Ishikawa (cell line): ENCODE data around the gene DDX31.

Source experiments
- CEBPB ChIP-seq: IDR thresholded peaks from 2 replicates; pipeline ENCODE4 v1.6.1; 2012
- CREB1 ChIP-seq: IDR thresholded peaks from 2 replicates; pipeline ENCODE4 v1.6.1; 2012; ENCODE audit warnings: low read depth
- EP300 ChIP-seq: IDR thresholded peaks from 2 replicates; pipeline ENCODE4 v1.6.1; 2012; ENCODE audit warnings: borderline replicate concordance
- FOXM1 ChIP-seq: IDR thresholded peaks from 2 replicates; pipeline ENCODE4 v1.6.1; 2012; ENCODE audit warnings: low read depth, borderline replicate concordance
- MAX ChIP-seq: IDR thresholded peaks from 2 replicates; pipeline ENCODE4 v1.6.1; 2012
- NFIC ChIP-seq: IDR thresholded peaks from 2 replicates; pipeline ENCODE4 v1.6.1; 2012
- RAD21 ChIP-seq: IDR thresholded peaks from 2 replicates; pipeline ENCODE4 v1.6.1; 2012; ENCODE audit warnings: low read depth
- REST ChIP-seq: IDR thresholded peaks from 2 replicates; pipeline ENCODE4 v1.6.1; 2012; ENCODE audit warnings: low read depth, mild to moderate bottlenecking
- TEAD4 ChIP-seq: IDR thresholded peaks from 2 replicates; pipeline ENCODE4 v1.6.1; 2012
- YY1 ChIP-seq: IDR thresholded peaks from 2 replicates; pipeline ENCODE4 v1.6.1; 2012; ENCODE audit warnings: low read depth

GRCh38 chr9:132579427-132579798 is 90.4 kb downstream of the DDX31 start:
- no peak for TF ChIP-seq NFIC
- no peak for TF ChIP-seq REST
- TF ChIP-seq RAD21: no peak
- TF ChIP-seq EP300: no peak
- TF ChIP-seq TEAD4: no peak
- TF ChIP-seq YY1: no peak
- TF ChIP-seq MAX: no peak
- no peak for TF ChIP-seq CEBPB
- no peak for TF ChIP-seq CREB1
- TF ChIP-seq FOXM1: no peak
